HG03469 (cell line): ENCODE measurements around the gene MGAT5B.
"Not testable (repeated sequence)": the region's sequence is repeated elsewhere in the genome, so short reads cannot be mapped to it uniquely, and the experiment has no call there.

Experiments
- ATAC-seq: cut with Tn5 transposase; IDR thresholded peaks from one replicate; pipeline ENCODE4 v1.9.1; 2021; ENCODE audit warnings: mild to moderate bottlenecking, moderate library complexity, moderate number of reproducible peaks; ENCODE audit not compliant: unreplicated experiment

MGAT5B gene

GRCh38 chr17:76868176-76868668, at the start of gene MGAT5B:
Gene MGAT5B, plus strand, starts transcription at chr17:76868404. Its CDS starts 626 bp downstream, at chr17:76869030.
- no peak for ATAC-seq

- no peak for ATAC-seq
Measured at GRCh38 chr17:76820039-76820438, 48.2 kb upstream of the MGAT5B start.

GRCh38 chr17:76820561-76820960, 47.6 kb upstream of the MGAT5B start:
- ATAC-seq: no peak

- ATAC-seq: no peak
Measured at GRCh38 chr17:76822184-76822778, 45.9 kb upstream of the MGAT5B start.

GRCh38 chr17:76824093-76824492, 44.1 kb upstream of the MGAT5B start:
- no peak for ATAC-seq

- ATAC-seq: no peak
Measured at GRCh38 chr17:76826330-76827068, 41.7 kb upstream of the MGAT5B start.

GRCh38 chr17:76827736-76828135, 40.5 kb upstream of the MGAT5B start:
- ATAC-seq: no peak

GRCh38 chr17:76830987-76831715, 37.1 kb upstream of the MGAT5B start:
- no peak for ATAC-seq

GRCh38 chr17:76833034-76833644, 35.1 kb upstream of the MGAT5B start:
- no peak for ATAC-seq

GRCh38 chr17:76833747-76834146, 34.5 kb upstream of the MGAT5B start:
- no peak for ATAC-seq

GRCh38 chr17:76834870-76835269, 33.3 kb upstream of the MGAT5B start:
- ATAC-seq: no peak

GRCh38 chr17:76840443-76840767, 27.8 kb upstream of the MGAT5B start:
- ATAC-seq: no peak

GRCh38 chr17:76840884-76841775, 27.1 kb upstream of the MGAT5B start:
- no peak for ATAC-seq

GRCh38 chr17:76841776-76842405, 26.3 kb upstream of the MGAT5B start:
- no peak for ATAC-seq

- not testable (repeated sequence) for ATAC-seq
Measured at GRCh38 chr17:76843068-76843467, 25.1 kb upstream of the MGAT5B start.

GRCh38 chr17:76843703-76844484, 24.3 kb upstream of the MGAT5B start:
- ATAC-seq: no peak

- ATAC-seq: no peak
Measured at GRCh38 chr17:76844485-76844829, 23.7 kb upstream of the MGAT5B start.

- ATAC-seq: no peak
Measured at GRCh38 chr17:76844846-76845245, 23.4 kb upstream of the MGAT5B start.

- no peak for ATAC-seq
Measured at GRCh38 chr17:76845541-76846017, 22.6 kb upstream of the MGAT5B start.
